Measurements from ENCODE around the gene VASH1.

DNA sequence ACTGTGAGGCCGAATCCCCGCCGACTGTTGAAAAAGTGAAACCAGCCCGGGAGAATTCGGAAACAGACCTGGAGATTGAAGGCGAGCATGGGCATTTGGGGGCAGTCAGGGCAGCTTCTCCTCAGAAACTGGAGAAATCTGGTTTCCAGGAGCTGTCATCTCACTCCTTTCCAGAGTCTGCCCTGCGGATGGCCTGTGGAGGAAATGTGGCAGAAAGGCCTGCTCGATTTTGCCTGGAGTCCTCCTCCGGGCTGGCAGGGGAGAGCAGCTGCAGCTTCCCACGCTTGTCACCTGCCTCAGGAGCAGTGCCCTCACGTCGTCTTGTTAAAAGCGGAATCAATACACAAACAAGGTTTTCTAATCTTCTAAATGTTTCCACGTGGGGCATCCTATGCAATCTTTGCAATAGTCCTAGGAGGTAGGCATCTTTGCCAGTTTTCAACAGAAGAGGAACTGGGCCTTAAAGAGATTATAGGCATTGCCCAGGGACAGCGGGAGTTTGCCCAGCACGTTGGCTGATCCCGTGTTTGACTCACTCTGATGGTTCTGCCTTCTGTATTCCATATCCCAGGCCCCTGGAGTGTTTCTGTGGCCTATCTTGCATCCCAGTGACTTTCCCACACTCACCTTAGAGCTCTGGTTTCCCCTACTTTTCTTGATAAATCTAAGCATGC lies 67.2 kb downstream of the VASH1 start:
- TF ChIP-seq, protein P1, sequence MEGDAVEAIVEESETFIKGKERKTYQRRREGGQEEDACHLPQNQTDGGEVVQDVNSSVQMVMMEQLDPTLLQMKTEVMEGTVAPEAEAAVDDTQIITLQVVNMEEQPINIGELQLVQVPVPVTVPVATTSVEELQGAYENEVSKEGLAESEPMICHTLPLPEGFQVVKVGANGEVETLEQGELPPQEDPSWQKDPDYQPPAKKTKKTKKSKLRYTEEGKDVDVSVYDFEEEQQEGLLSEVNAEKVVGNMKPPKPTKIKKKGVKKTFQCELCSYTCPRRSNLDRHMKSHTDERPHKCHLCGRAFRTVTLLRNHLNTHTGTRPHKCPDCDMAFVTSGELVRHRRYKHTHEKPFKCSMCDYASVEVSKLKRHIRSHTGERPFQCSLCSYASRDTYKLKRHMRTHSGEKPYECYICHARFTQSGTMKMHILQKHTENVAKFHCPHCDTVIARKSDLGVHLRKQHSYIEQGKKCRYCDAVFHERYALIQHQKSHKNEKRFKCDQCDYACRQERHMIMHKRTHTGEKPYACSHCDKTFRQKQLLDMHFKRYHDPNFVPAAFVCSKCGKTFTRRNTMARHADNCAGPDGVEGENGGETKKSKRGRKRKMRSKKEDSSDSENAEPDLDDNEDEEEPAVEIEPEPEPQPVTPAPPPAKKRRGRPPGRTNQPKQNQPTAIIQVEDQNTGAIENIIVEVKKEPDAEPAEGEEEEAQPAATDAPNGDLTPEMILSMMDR (conservative IDR thresholded peaks at IDR 0.05; ENCODE audit: low read depth in 2 of 2), result no peak
- TF ChIP-seq JUNB (IDR thresholded peaks at IDR 0.05; ENCODE audit: unreplicated experiment), result no peak
